Myocyte (in vitro differentiated cells): ENCODE results near the gene DERA. TPM values are rescaled to one million over a fixed set of nuclear protein-coding genes. Genes with fewer than 3 reads are reported as not detected.
"Not testable (repeated sequence)": the region's sequence is repeated elsewhere in the genome, so short reads cannot be mapped to it uniquely, and the experiment has no call there.

ENCODE experiments used
- DNase-seq: peaks from one replicate; pipeline ENCODE4 v3.0.0-alpha.2; 2012; ENCODE audit warnings: low read depth
- polyA plus RNA-seq: library from polyadenylated mRNA; unstranded; fragments of >200 nt; gene quantifications from one replicate; pipeline ENCODE4 v1.2.1, GENCODE V29; 2012; ENCODE audit warnings: missing spikeins
- total RNA-seq: library from RNA; depleted of rRNA; stranded (reverse); fragments of >200 nt; gene quantifications from 2 replicates; pipeline ENCODE4 v1.2.3, GENCODE V29; 2014

DERA gene
- total RNA-seq, result 70.4 and 81.0 TPM in 2 replicates
- 39.8 TPM for polyA plus RNA-seq

GRCh38 chr12:15910864-15911721 lies at the start of gene DERA:
Gene DERA (plus strand): TSS chr12:15911332. CDS start chr12:15911384, 52 bp downstream.
- peak; percentile 86 for DNase-seq

- DNase-seq, result no peak
These were observed 49.7 kb upstream of the DERA start for GRCh38 chr12:15861404-15861803.

GRCh38 chr12:15862840-15863239 lies 48.3 kb upstream of the DERA start:
- no peak for DNase-seq

GRCh38 chr12:15863372-15863771 lies 47.8 kb upstream of the DERA start:
- no peak for DNase-seq

GRCh38 chr12:15863984-15864383 lies 47.1 kb upstream of the DERA start:
- DNase-seq, result no peak

GRCh38 chr12:15868186-15868585 lies 42.9 kb upstream of the DERA start:
- no peak for DNase-seq

GRCh38 chr12:15873556-15873955 lies 37.6 kb upstream of the DERA start:
- no peak for DNase-seq

- not testable (repeated sequence) for DNase-seq
These were observed 36.5 kb upstream of the DERA start for GRCh38 chr12:15874556-15875145.

- no peak for DNase-seq
These were observed 35.3 kb upstream of the DERA start for GRCh38 chr12:15875863-15876262.

GRCh38 chr12:15879413-15879812 lies 31.7 kb upstream of the DERA start:
- no peak for DNase-seq

GRCh38 chr12:15880721-15881120 lies 30.4 kb upstream of the DERA start:
- DNase-seq, result no peak

GRCh38 chr12:15882118-15882971 lies 28.8 kb upstream of the DERA start, which contains the start of gene STRAP:
Gene STRAP (plus strand): TSS chr12:15882387. CDS start chr12:15882708, 321 bp downstream.
- peak; percentile 98 for DNase-seq

- peak; percentile 17 for DNase-seq
These were observed 27.6 kb upstream of the DERA start for GRCh38 chr12:15883536-15883935.

- no peak for DNase-seq
These were observed 24.6 kb upstream of the DERA start for GRCh38 chr12:15886372-15887042.

- DNase-seq, result no peak
These were observed 23.9 kb upstream of the DERA start for GRCh38 chr12:15887043-15887817.

GRCh38 chr12:15892645-15893259 lies 18.4 kb upstream of the DERA start:
- DNase-seq, result no peak

- DNase-seq, result no peak
These were observed 17.9 kb upstream of the DERA start for GRCh38 chr12:15893260-15893659.

GRCh38 chr12:15896867-15897266 lies 14.3 kb upstream of the DERA start:
- DNase-seq, result no peak

- DNase-seq, result no peak
These were observed 13.7 kb upstream of the DERA start for GRCh38 chr12:15897433-15897832.
